Omental fat pad (tissue), 4 donors: Measurements from ENCODE around the gene CA12. TPM values are rescaled to one million over a fixed set of nuclear protein-coding genes. Genes with fewer than 3 reads are reported as not detected.

Source experiments
- ATAC-seq: fragments of 150-250 bp; one replicate; pipeline ENCODE4 v1.9.1; 2016; ENCODE audit warnings: mild to moderate bottlenecking, moderate library complexity; ENCODE audit not compliant: low FRiP score
- DNase-seq: peaks from one replicate; pipeline ENCODE4 v3.0.0-alpha.2; 2019; ENCODE audit warnings: low spot score
- CTCF ChIP-seq, 3 donors: fragments of 450-650 bp; IDR thresholded peaks; one replicate each; pipeline ENCODE4 v1.5.1; 2016 to 2017; ENCODE audit warnings: antibody characterized with exemption in 3 of 3, mild to moderate bottlenecking in 3 of 3, moderate library complexity in 2 of 3
- total RNA-seq, 4 donors: library from RNA; depleted of rRNA; stranded (reverse); fragments of >200 nt; gene quantifications; one replicate each; pipeline ENCODE4 v1.1.0, GENCODE V29; 2016

The CA12 gene
- total RNA-seq, 4 donors from 2014 or later: 0.75 to 27.1 (median 10.2) TPM

- no peak for ATAC-seq
- TF ChIP-seq CTCF (IDR thresholded peaks at IDR 0.05): no peak
- no peak for DNase-seq
Observed at GRCh38 chr15:63392361-63393009, 10.8 kb upstream of the CA12 start.

GRCh38 chr15:63391669-63392360, 10.2 kb upstream of the CA12 start:
- no peak for TF ChIP-seq CTCF (IDR thresholded peaks at IDR 0.05)
- ATAC-seq (no peak), DNase-seq (no peak)

GRCh38 chr15:63390689-63391088, 9.0 kb upstream of the CA12 start:
- no peak for ATAC-seq
- no peak for TF ChIP-seq CTCF (IDR thresholded peaks at IDR 0.05)
- no peak for DNase-seq

- TF ChIP-seq CTCF (IDR thresholded peaks at IDR 0.05): no peak
- ATAC-seq (no peak), DNase-seq (no peak)
Observed at GRCh38 chr15:63389902-63390670, 8.4 kb upstream of the CA12 start.

- no peak for ATAC-seq
- DNase-seq: no peak
- no peak for TF ChIP-seq CTCF (IDR thresholded peaks at IDR 0.05)
Observed at GRCh38 chr15:63388511-63388910, 6.9 kb upstream of the CA12 start.

- no peak for TF ChIP-seq CTCF (IDR thresholded peaks at IDR 0.05)
- ATAC-seq: no peak
- no peak for DNase-seq
Observed at GRCh38 chr15:63387748-63388493, 6.3 kb upstream of the CA12 start.
